Prostate gland (tissue), 2 donors: ENCODE results near the gene PNPLA7. TPM values are rescaled to one million over a fixed set of nuclear protein-coding genes. Genes with fewer than 3 reads are reported as not detected.

Experiments
- DNase-seq: peaks from one replicate; pipeline ENCODE4 v3.0.0-alpha.2; 2019; ENCODE audit warnings: low spot score
- H3K27ac ChIP-seq, 2 donors: fragments of 200-600 bp; sonication (generic); 2 replicates each; pipeline ENCODE4 v1.5.1; 2017 to 2019
- H3K27me3 ChIP-seq: fragments of 200-600 bp; sonication (generic); replicated peaks from 2 replicates; pipeline ENCODE4 v1.5.1; 2019; ENCODE audit not compliant: insufficient read depth
- H3K36me3 ChIP-seq, 2 donors: fragments of 200-600 bp; sonication (generic); 1 replicate in 1 of 2; 2 replicates in 1 of 2; pipeline versions ENCODE4 v1.5.1 to v1.8.1; 2017 to 2019
- H3K4me1 ChIP-seq: fragments of 200-600 bp; sonication (generic); replicated peaks from 2 replicates; pipeline ENCODE4 v1.5.1; 2019
- H3K4me3 ChIP-seq, 2 donors: fragments of 200-600 bp; sonication (generic); 2 replicates each; pipeline ENCODE4 v1.5.1; 2017 to 2019
- H3K9me3 ChIP-seq: fragments of 200-600 bp; sonication (generic); 2 replicates; pipeline ENCODE4 v1.5.1; 2017
- POLR2A ChIP-seq: fragments of 450-650 bp; IDR thresholded peaks from one replicate; pipeline ENCODE4 v1.6.1; 2016; ENCODE audit warnings: antibody characterized with exemption, mild to moderate bottlenecking
- POLR2AphosphoS5 ChIP-seq: sonication (generic); formaldehyde crosslinking; IDR thresholded peaks from one replicate; pipeline ENCODE4 v1.6.1; 2017; ENCODE audit warnings: antibody characterized with exemption
- WGBS: methylation state at CpG from one replicate; pipeline ENCODE4 v1.1.5; 2018; 5-methylcytosine and 5-hydroxymethylcytosine counted together
- intact Hi-C: fragments of 100-400 bp; cut with DNase I; formaldehyde crosslinking; loops from one replicate; pipeline ENCODE4 v1.14.2; 2022
- total RNA-seq, 2 donors: library from RNA; depleted of rRNA; stranded (reverse); fragments of >200 nt; gene quantifications; one replicate each; pipeline ENCODE4 v1.1.0, GENCODE V29; 2016
- TF ChIP-seq, protein P1 (sequence below), 4 experiments: fragments of 200-600 bp in 2 of 4; fragments of 450-650 bp in 2 of 4; sonication (generic) in 2 of 4; IDR thresholded peaks; 1 replicate in 3 of 4; 2 replicates in 1 of 4; pipeline ENCODE4 v1.5.1; 2016 to 2019; ENCODE audit warnings: antibody characterized with exemption in 4 of 4, mild to moderate bottlenecking in 2 of 4, moderate library complexity in 2 of 4

Gene PNPLA7
- total RNA-seq, 2 donors from 2014 or later, result 34.2 to 64.3 TPM

DNA sequence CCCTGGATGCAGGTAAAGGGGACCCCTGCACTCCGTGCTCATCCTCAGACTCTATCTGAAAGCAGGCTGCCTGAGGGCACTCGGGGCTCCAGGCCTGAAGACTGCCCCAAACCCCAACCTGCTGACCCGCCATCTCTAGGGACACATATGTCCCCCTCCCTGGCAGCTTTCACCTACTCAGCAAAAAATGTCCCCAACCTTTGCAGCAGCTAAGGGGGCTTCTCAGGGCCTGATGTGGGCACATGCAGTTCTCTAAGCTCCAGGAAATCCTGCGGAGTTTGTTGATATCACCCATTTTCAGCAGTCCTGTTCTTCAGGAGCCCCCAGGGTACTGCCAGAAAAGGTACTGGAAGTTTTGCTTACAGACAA, 30.7 kb upstream of the PNPLA7 start:
- no peak for DNase-seq
- intact Hi-C loops, result no loop called here
- peaks cover 0 to 5% of the 10 kb centered on the region in 2 donors for H3K36me3 ChIP-seq
- no peaks in the 10 kb centered on the region for H3K9me3 ChIP-seq
- H3K4me3 ChIP-seq, result no peak overlapping the region
- H3K27ac ChIP-seq, result no peak overlapping the region
- peaks cover 11% of the 10 kb centered on the region for H3K4me1 ChIP-seq
- WGBS, result 94% methylated on average over 4 of the region's 4 CpGs
- no peaks in the 10 kb centered on the region for H3K27me3 ChIP-seq
- TF ChIP-seq, protein P1, sequence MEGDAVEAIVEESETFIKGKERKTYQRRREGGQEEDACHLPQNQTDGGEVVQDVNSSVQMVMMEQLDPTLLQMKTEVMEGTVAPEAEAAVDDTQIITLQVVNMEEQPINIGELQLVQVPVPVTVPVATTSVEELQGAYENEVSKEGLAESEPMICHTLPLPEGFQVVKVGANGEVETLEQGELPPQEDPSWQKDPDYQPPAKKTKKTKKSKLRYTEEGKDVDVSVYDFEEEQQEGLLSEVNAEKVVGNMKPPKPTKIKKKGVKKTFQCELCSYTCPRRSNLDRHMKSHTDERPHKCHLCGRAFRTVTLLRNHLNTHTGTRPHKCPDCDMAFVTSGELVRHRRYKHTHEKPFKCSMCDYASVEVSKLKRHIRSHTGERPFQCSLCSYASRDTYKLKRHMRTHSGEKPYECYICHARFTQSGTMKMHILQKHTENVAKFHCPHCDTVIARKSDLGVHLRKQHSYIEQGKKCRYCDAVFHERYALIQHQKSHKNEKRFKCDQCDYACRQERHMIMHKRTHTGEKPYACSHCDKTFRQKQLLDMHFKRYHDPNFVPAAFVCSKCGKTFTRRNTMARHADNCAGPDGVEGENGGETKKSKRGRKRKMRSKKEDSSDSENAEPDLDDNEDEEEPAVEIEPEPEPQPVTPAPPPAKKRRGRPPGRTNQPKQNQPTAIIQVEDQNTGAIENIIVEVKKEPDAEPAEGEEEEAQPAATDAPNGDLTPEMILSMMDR (IDR thresholded peaks at IDR 0.05), result no peak
- no peak for TF ChIP-seq POLR2A
- TF ChIP-seq POLR2AphosphoS5, result no peak

DNA sequence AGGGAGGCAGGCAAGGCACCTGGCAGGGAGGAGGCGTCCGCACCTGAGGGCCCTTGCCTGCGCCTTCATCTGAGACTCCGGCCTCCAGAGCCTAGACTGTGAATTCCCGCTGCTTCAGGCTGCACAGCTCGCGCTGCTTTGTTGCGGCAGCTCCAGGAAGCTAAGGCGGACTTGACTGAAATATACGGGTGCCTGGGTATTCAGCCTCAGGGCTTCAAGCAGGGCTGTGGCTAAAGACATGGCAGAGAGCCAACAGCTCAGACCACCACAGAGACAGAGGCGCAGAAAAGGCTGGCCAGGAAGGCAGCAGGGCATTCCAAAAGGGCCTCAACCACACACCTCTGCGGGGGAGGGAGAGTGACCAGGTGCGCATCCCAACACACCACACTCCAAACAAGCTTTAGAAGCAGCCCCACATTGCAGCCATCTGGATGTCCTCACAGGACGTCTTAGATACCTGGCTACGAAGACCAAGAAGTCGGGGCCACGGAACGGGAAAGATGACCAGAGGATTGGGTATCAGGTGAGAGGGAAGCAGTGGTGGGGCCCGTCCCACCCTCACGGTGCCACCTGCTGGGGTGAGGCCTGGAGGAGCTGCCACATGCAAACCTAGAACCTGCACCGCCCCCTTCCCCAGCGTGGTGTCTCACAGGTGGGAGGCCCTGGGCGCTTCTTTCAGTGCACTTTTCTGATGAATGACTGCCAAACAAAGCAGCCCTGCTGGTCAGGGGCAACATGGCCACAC, 30.2 kb upstream of the PNPLA7 start:
- Histone ChIP-seq H3K4me3 (no peak overlapping the region), H3K4me1 (peaks cover 11% of the 10 kb centered on the region), H3K27ac (no peak overlapping the region), H3K9me3 (no peaks in the 10 kb centered on the region), H3K27me3 (no peaks in the 10 kb centered on the region), H3K36me3 (peaks cover 0 to 5% of the 10 kb centered on the region in 2 donors)
- 82% methylated on average over 23 of the region's 23 CpGs for WGBS
- TF ChIP-seq POLR2A, result no peak
- TF ChIP-seq, protein P1 (IDR thresholded peaks at IDR 0.05), result no peak
- TF ChIP-seq POLR2AphosphoS5, result no peak
- intact Hi-C loops, result no loop called here
- no peak for DNase-seq

DNA sequence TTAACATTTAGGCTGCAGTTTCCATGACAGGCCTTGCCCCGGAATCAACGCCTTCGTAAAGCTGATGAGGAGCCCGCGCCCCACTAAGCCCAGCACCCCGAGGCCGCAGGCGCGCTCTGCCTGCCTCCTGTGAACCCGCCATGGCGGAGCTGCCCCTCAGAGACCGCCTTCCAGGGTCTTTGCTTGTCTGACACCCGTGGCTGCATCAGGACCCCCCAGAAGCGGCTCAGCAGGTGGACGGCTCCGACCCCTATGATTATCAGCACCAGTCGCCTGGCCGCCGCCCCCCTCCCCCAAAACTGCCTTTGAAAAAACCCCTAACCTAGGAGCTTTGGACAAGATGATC, 29.0 kb upstream of the PNPLA7 start:
- Histone ChIP-seq H3K36me3 (peaks cover 0 to 5% of the 10 kb centered on the region in 2 donors), H3K9me3 (no peaks in the 10 kb centered on the region), H3K4me3 (peak overlapping the region; percentile 81 to 90), H3K27ac (peak overlapping the region; percentile 73 to 78), H3K27me3 (no peaks in the 10 kb centered on the region), H3K4me1 (peaks cover 11% of the 10 kb centered on the region)
- 38% methylated on average over 18 of the region's 19 CpGs for WGBS
- no peak for DNase-seq
- intact Hi-C loops, result no loop called here
- TF ChIP-seq POLR2A (no peak), POLR2AphosphoS5 (no peak)
- TF ChIP-seq, protein P1 (IDR thresholded peaks at IDR 0.05), result no peak

DNA sequence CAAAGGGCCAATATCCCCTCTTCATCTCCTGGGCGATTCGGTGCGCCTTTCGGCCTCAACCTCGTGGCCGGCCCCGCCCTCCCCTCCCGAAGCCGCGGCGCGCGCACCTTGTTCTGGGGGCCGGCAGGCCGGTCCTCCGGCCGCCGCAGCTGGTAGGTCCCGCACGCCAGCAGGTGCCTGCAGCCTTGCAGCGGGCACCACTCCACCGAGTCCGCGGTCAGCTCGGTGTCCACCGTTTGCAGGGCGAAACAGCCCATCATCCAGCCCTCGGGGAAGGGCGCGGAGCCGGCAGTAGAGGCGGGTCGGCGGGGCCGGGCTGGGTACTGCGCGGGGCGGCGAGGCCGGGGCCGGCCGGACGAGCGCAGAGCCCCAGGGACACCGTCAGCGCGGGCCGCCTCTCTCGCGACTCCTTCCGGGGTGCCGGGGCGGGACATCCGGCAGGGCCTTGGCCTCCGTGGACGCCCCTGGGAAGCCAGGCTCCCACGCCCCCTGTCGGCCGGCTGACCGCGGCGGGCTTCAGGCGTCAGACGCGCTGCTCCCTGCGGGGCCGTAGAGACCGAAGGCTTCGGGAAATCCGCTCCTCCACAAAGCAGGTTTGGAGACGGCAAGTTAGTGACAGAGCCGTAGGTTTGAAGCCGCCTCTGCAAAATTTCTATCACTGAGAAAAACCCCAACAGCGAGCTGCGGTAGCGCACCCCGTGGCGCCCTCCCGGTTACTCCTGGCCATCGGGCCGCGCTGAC, 28.5 kb upstream of the PNPLA7 start, which contains the start of gene DPH7:
Gene DPH7 (minus strand): TSS at position 408 of the 741 bp plus-strand sequence. CDS start 148 bp downstream, at position 260.
- H3K27ac ChIP-seq, result peak within 1 kb of the TSS; percentile 73 to 78
- no peaks in the 10 kb centered on the region for H3K27me3 ChIP-seq
- WGBS, result 1% methylated on average over 58 of the region's 82 CpGs
- DNase-seq, result peak; percentile 93
- peaks cover 11% of the 10 kb centered on the region for H3K4me1 ChIP-seq
- intact Hi-C loops, result no loop called here
- H3K36me3 ChIP-seq, result peaks cover 0 to 5% of the 10 kb centered on the region in 2 donors
- TF ChIP-seq, protein P1 (IDR thresholded peaks at IDR 0.05), result peak; percentile 84 to 98 (median 96)
- TF ChIP-seq POLR2A (peak; percentile 33), POLR2AphosphoS5 (peak; percentile 81)
- no peaks in the 10 kb centered on the region for H3K9me3 ChIP-seq
- peak within 1 kb of the TSS; percentile 81 to 90 for H3K4me3 ChIP-seq
